Measurements from ENCODE around the gene PREX1. TPM values are rescaled to one million over a fixed set of nuclear protein-coding genes. Genes with fewer than 3 reads are reported as not detected.

Gene PREX1
- total RNA-seq, 1 experiment from 2014 or later: 9.5 TPM

DNA sequence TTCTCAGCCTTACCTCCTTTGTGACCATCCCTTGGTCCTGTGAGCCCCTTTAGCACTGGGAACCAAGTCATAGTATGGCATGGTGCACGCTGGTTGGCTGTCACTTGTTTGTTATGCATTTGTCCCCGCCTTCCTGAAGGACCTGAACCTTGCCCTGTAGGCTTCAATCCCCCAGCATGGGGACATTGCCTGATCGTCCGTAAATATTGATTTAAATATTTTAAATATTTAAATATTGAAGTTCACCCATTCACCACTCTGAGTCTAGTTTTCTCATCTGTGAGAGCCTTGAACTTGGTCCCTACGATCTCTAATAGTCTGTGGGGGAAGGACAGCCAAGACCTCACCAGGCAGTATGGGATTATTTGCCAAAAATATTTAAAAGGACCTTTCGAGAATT lies 23.8 kb upstream of the PREX1 start:
- Mint-ChIP-seq H3K27me3 (ENCODE audit: insufficient read depth, unreplicated experiment) (no peaks in the 10 kb centered on the region), H3K4me3 (ENCODE audit: unreplicated experiment) (no peak overlapping the region), H3K27ac (ENCODE audit: unreplicated experiment) (no peak overlapping the region), H3K9me3 (ENCODE audit: unreplicated experiment) (peaks cover 10% of the 10 kb centered on the region), H3K4me1 (ENCODE audit: low read depth, unreplicated experiment) (peaks cover 5% of the 10 kb centered on the region), H3K36me3 (ENCODE audit: insufficient read depth, unreplicated experiment) (no peaks in the 10 kb centered on the region)
- Histone ChIP-seq H3K27me3 (replicated peaks; ENCODE audit: control insufficient read depth, insufficient read depth, low read length) (no peaks in the 10 kb centered on the region), H3K9me3 (no peaks in the 10 kb centered on the region; the same call in 1 of the 2 replicates), H3K4me3 (ENCODE audit: low read depth, low read length) (no peak overlapping the region), H3K36me3 (ENCODE audit: control insufficient read depth, insufficient read depth, low read length) (no peaks in the 10 kb centered on the region), H3K4me1 (no peaks in the 10 kb centered on the region)
- no TSS peak for BruUV-seq (replicated peaks)
- intact Hi-C loops (cut with micrococcal nuclease; ENCODE audit: unreplicated experiment): no loop called here
- POLR2A ChIA-PET: no interaction called here
- CTCF ChIA-PET: no interaction called here
- TF ChIP-seq CTCF (IDR thresholded peaks at IDR 0.05; ENCODE audit: insufficient read depth in 1 of 2, low read depth in 1 of 2, low read length in 1 of 2, severe bottlenecking in 1 of 2, unreplicated experiment in 1 of 2): no peak
- no peak for DNase-seq

GRCh38 chr20:48850977-48851299 lies 23.1 kb upstream of the PREX1 start:
- ChIA-PET POLR2A (no interaction called here), CTCF (interaction anchor here (0.6 kb wide), 1 partner anchor 1865 kb away, joined by 4 read pairs; no protein-coding TSS in a partner anchor)
- H3K27me3 Mint-ChIP-seq (ENCODE audit: insufficient read depth, unreplicated experiment): no peaks in the 10 kb centered on the region
- H3K27ac Mint-ChIP-seq (ENCODE audit: unreplicated experiment): no peak overlapping the region
- intact Hi-C loops (cut with micrococcal nuclease; ENCODE audit: unreplicated experiment): no loop called here
- H3K4me1 Mint-ChIP-seq (ENCODE audit: low read depth, unreplicated experiment): peaks cover 5% of the 10 kb centered on the region
- Histone ChIP-seq H3K9me3 (no peaks in the 10 kb centered on the region; the same call in 1 of the 2 replicates), H3K4me3 (ENCODE audit: low read depth, low read length) (no peak overlapping the region), H3K27me3 (replicated peaks; ENCODE audit: control insufficient read depth, insufficient read depth, low read length) (no peaks in the 10 kb centered on the region), H3K4me1 (no peaks in the 10 kb centered on the region), H3K36me3 (ENCODE audit: control insufficient read depth, insufficient read depth, low read length) (no peaks in the 10 kb centered on the region)
- DNase-seq: no peak
- no peaks in the 10 kb centered on the region for H3K36me3 Mint-ChIP-seq (ENCODE audit: insufficient read depth, unreplicated experiment)
- peaks cover 10% of the 10 kb centered on the region for H3K9me3 Mint-ChIP-seq (ENCODE audit: unreplicated experiment)
- H3K4me3 Mint-ChIP-seq (ENCODE audit: unreplicated experiment): no peak overlapping the region
- no TSS peak for BruUV-seq (replicated peaks)
- TF ChIP-seq CTCF (IDR thresholded peaks at IDR 0.05; ENCODE audit: insufficient read depth in 1 of 2, low read depth in 1 of 2, low read length in 1 of 2, severe bottlenecking in 1 of 2, unreplicated experiment in 1 of 2): no peak

GRCh38 chr20:48850257-48850976 lies 22.6 kb upstream of the PREX1 start:
- Mint-ChIP-seq H3K9me3 (ENCODE audit: unreplicated experiment) (peaks cover 10% of the 10 kb centered on the region), H3K4me1 (ENCODE audit: low read depth, unreplicated experiment) (peaks cover 5% of the 10 kb centered on the region), H3K4me3 (ENCODE audit: unreplicated experiment) (no peak overlapping the region), H3K27me3 (ENCODE audit: insufficient read depth, unreplicated experiment) (no peaks in the 10 kb centered on the region), H3K27ac (ENCODE audit: unreplicated experiment) (no peak overlapping the region), H3K36me3 (ENCODE audit: insufficient read depth, unreplicated experiment) (no peaks in the 10 kb centered on the region)
- Histone ChIP-seq H3K4me3 (ENCODE audit: low read depth, low read length) (no peak overlapping the region), H3K4me1 (no peaks in the 10 kb centered on the region), H3K36me3 (ENCODE audit: control insufficient read depth, insufficient read depth, low read length) (no peaks in the 10 kb centered on the region), H3K9me3 (no peaks in the 10 kb centered on the region; the same call in 1 of the 2 replicates), H3K27me3 (replicated peaks; ENCODE audit: control insufficient read depth, insufficient read depth, low read length) (no peaks in the 10 kb centered on the region)
- POLR2A ChIA-PET: no interaction called here
- no TSS peak for BruUV-seq (replicated peaks)
- no peak for DNase-seq
- intact Hi-C loops (cut with micrococcal nuclease; ENCODE audit: unreplicated experiment): no loop called here
- CTCF ChIA-PET: interaction anchor here (0.6 kb wide), 1 partner anchor 1865 kb away, joined by 4 read pairs; no protein-coding TSS in a partner anchor
- TF ChIP-seq CTCF (IDR thresholded peaks at IDR 0.05; ENCODE audit: insufficient read depth in 1 of 2, low read depth in 1 of 2, low read length in 1 of 2, severe bottlenecking in 1 of 2, unreplicated experiment in 1 of 2): no peak

All from Caco-2 (cell line).